ENCODE data around the gene UBR3.

GRCh38 chr2:170012773-170013172, 185.5 kb downstream of the UBR3 start:
- TF ChIP-seq CTCF (IDR thresholded peaks at IDR 0.05; ENCODE audit: poor library complexity, severe bottlenecking) (no peak), POLR2AphosphoS5 (IDR thresholded peaks at IDR 0.05) (no peak), REST (IDR thresholded peaks at IDR 0.05; ENCODE audit: borderline replicate concordance) (no peak), EP300 (conservative IDR thresholded peaks at IDR 0.05; ENCODE audit: poor library complexity, severe bottlenecking) (no peak), EZH2 (IDR thresholded peaks at IDR 0.05; ENCODE audit: borderline replicate concordance, insufficient read depth, low read length, poor library complexity, severe bottlenecking) (no peak), SMC3 (conservative IDR thresholded peaks at IDR 0.05; ENCODE audit: poor library complexity) (no peak), MXI1 (conservative IDR thresholded peaks at IDR 0.05; ENCODE audit: poor library complexity, severe bottlenecking) (no peak), RAD21 (conservative IDR thresholded peaks at IDR 0.05) (no peak), TAF1 (IDR thresholded peaks at IDR 0.05; ENCODE audit: low read depth) (no peak)
